ENCODE data around the gene TOX3. TPM values are rescaled to one million over a fixed set of nuclear protein-coding genes. Genes with fewer than 3 reads are reported as not detected.

TOX3 gene
- total RNA-seq, 2 donors from 2014 or later: 4.8 to 8.5 TPM

GRCh38 chr16:52568983-52569690, 22.2 kb upstream of the TOX3 start:
- no peak overlapping the region for H3K9ac ChIP-seq (ENCODE audit: extremely low read depth, low read length, poor library complexity, severe bottlenecking)
- Mint-ChIP-seq H3K4me3 (no peak overlapping the region), H3K27ac (no peak overlapping the region), H3K9me3 (peaks cover 9% of the 10 kb centered on the region), H3K27me3 (ENCODE audit: insufficient read depth) (peaks cover 2% of the 10 kb centered on the region), H3K36me3 (ENCODE audit: low read depth) (no peaks in the 10 kb centered on the region), H3K4me1 (peaks cover 17% of the 10 kb centered on the region)
- peaks cover 11% of the 10 kb centered on the region for H3K9me3 ChIP-seq (ENCODE audit: control insufficient read depth, low read length)
- no peaks in the 10 kb centered on the region for H3K36me3 ChIP-seq (ENCODE audit: control insufficient read depth, insufficient read depth, low read length)
- TF ChIP-seq CTCF (conservative IDR thresholded peaks at IDR 0.05): no peak
- DNase-seq: no peak
- WGBS, 2 experiments (ENCODE audit: insufficient coverage in 1 of 2, insufficient read length in 1 of 2): 95% methylated on average over 3 of the region's 3 CpGs; no CpG with 5 or more reads in 1 of the 2 experiments
- H3K4me1 ChIP-seq (ENCODE audit: control insufficient read depth, insufficient read depth, low read length): peaks cover 7% of the 10 kb centered on the region
- H3K27ac ChIP-seq (ENCODE audit: low read depth, low read length): no peak overlapping the region
- no peaks in the 10 kb centered on the region for H3K27me3 ChIP-seq (ENCODE audit: control insufficient read depth, insufficient read depth, low read length, poor library complexity, severe bottlenecking)
- H3K4me3 ChIP-seq (ENCODE audit: low read length): no peak overlapping the region

- H3K9me3 ChIP-seq (ENCODE audit: control insufficient read depth, low read length): peaks cover 11% of the 10 kb centered on the region
- Mint-ChIP-seq H3K9me3 (peaks cover 9% of the 10 kb centered on the region), H3K4me1 (peaks cover 17% of the 10 kb centered on the region), H3K27me3 (ENCODE audit: insufficient read depth) (peaks cover 2% of the 10 kb centered on the region), H3K4me3 (no peak overlapping the region), H3K36me3 (ENCODE audit: low read depth) (no peaks in the 10 kb centered on the region), H3K27ac (no peak overlapping the region)
- no peaks in the 10 kb centered on the region for H3K27me3 ChIP-seq (ENCODE audit: control insufficient read depth, insufficient read depth, low read length, poor library complexity, severe bottlenecking)
- H3K9ac ChIP-seq (ENCODE audit: extremely low read depth, low read length, poor library complexity, severe bottlenecking): no peak overlapping the region
- H3K36me3 ChIP-seq (ENCODE audit: control insufficient read depth, insufficient read depth, low read length): no peaks in the 10 kb centered on the region
- no peak overlapping the region for H3K27ac ChIP-seq (ENCODE audit: low read depth, low read length)
- H3K4me3 ChIP-seq (ENCODE audit: low read length): no peak overlapping the region
- TF ChIP-seq CTCF (conservative IDR thresholded peaks at IDR 0.05): no peak
- DNase-seq: no peak
- 100% methylated on average over 1 of the region's 1 CpG; no CpG with 5 or more reads in 1 of the 2 experiments for WGBS, 2 experiments (ENCODE audit: insufficient coverage in 1 of 2, insufficient read length in 1 of 2)
- peaks cover 7% of the 10 kb centered on the region for H3K4me1 ChIP-seq (ENCODE audit: control insufficient read depth, insufficient read depth, low read length)
Measured at GRCh38 chr16:52568495-52568894, 21.6 kb upstream of the TOX3 start.

DNA sequence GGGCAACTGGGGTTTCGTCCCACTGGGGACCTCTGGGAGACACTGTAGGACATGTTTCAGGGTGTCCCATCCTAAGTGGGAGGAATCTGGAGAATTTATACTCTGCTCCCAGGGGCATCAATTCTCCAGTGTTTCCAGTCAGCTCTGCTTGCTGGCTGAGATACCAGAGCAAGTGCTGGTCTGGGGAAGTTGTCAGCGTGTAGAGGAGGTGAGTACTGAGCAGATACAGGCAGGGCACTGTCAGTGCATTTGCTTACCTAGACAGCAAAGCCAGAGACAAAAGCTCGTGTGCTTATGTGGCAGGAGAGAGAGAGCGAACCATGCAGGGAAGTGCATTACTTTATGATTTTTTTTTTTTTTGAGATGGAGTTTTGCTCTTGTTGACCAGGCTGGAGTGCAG, 20.2 kb upstream of the TOX3 start:
- no peaks in the 10 kb centered on the region for H3K36me3 Mint-ChIP-seq (ENCODE audit: low read depth)
- H3K27me3 Mint-ChIP-seq (ENCODE audit: insufficient read depth): no peaks in the 10 kb centered on the region
- no peak for TF ChIP-seq CTCF (conservative IDR thresholded peaks at IDR 0.05)
- Histone ChIP-seq H3K27me3 (ENCODE audit: control insufficient read depth, insufficient read depth, low read length, poor library complexity, severe bottlenecking) (no peaks in the 10 kb centered on the region), H3K4me3 (ENCODE audit: low read length) (no peak overlapping the region), H3K27ac (ENCODE audit: low read depth, low read length) (no peak overlapping the region), H3K9ac (ENCODE audit: extremely low read depth, low read length, poor library complexity, severe bottlenecking) (no peak overlapping the region), H3K9me3 (ENCODE audit: control insufficient read depth, low read length) (peaks cover 11% of the 10 kb centered on the region), H3K36me3 (ENCODE audit: control insufficient read depth, insufficient read depth, low read length) (no peaks in the 10 kb centered on the region), H3K4me1 (ENCODE audit: control insufficient read depth, insufficient read depth, low read length) (peaks cover 7% of the 10 kb centered on the region)
- H3K4me1 Mint-ChIP-seq: peaks cover 28% of the 10 kb centered on the region
- no peak overlapping the region for H3K4me3 Mint-ChIP-seq
- no peak for DNase-seq
- 87 to 94% methylated on average over 2 to 4 of the region's 4 CpGs for WGBS, 2 experiments (ENCODE audit: insufficient coverage in 1 of 2, insufficient read length in 1 of 2)
- no peak overlapping the region for H3K27ac Mint-ChIP-seq
- H3K9me3 Mint-ChIP-seq: peaks cover 9% of the 10 kb centered on the region

Data from endodermal cell (in vitro differentiated cells).